Panc1 (cell line): ENCODE results near the gene MYO16. TPM values are rescaled to one million over a fixed set of nuclear protein-coding genes. Genes with fewer than 3 reads are reported as not detected.

ENCODE experiments used
- ATAC-seq: fragments of 200-7000 bp; cut with Tn5 transposase; 2 replicates; pipeline ENCODE4 v1.9.1; 2020; ENCODE audit warnings: mild to moderate bottlenecking, moderate library complexity
- BruUV-seq: library from RNA; stranded (reverse); fragments of 400-500 nt; replicated peaks from 2 replicates; lab custom pipeline; 2021; lab: Mats Ljungman, UMichigan
- CTCF ChIA-PET: fragments of 300-600 bp; sonication (Branson Sonifier 250); formaldehyde crosslinking; loops from one replicate; lab custom pipeline; 2022; ENCODE audit warnings: antibody characterized with exemption; lab: Charles Lee
- POLR2A ChIA-PET: fragments of 300-600 bp; sonication (Branson Sonifier 250); formaldehyde crosslinking; loops from one replicate; lab custom pipeline; 2022; ENCODE audit warnings: antibody characterized with exemption; lab: Charles Lee
- DNase-seq: peaks from one replicate; pipeline ENCODE4 v3.0.0-alpha.2; 2010; ENCODE audit warnings: low read depth, low spot score
- H3K27ac ChIP-seq: 2 replicates; pipeline ENCODE4 v1.5.1; 2011; ENCODE audit warnings: mild to moderate bottlenecking, low read length, inconsistent platforms
- H3K27me3 ChIP-seq: fragments of 200-500 bp; sonication (Bioruptor generic); 2 replicates; pipeline ENCODE4 v1.6.0; 2014; ENCODE audit warnings: low read length, inconsistent platforms; ENCODE audit not compliant: control insufficient read depth, insufficient read depth
- H3K36me3 ChIP-seq: fragments of 200-500 bp; sonication (Bioruptor generic); 2 replicates; pipeline ENCODE4 v1.5.1; 2014; ENCODE audit warnings: inconsistent platforms, mild to moderate bottlenecking, low read length, moderate library complexity; ENCODE audit not compliant: control insufficient read depth, insufficient read depth
- H3K4me1 ChIP-seq: 2 replicates; pipeline ENCODE4 v1.5.1; 2011; ENCODE audit warnings: inconsistent platforms, mild to moderate bottlenecking, low read length, moderate library complexity; ENCODE audit not compliant: control insufficient read depth, insufficient read depth
- H3K4me3 ChIP-seq, 2 experiments: 2 replicates each; pipeline ENCODE4 v1.5.1; 2011 to 2012; ENCODE audit warnings: low read depth in 2 of 2, low read length in 2 of 2, mild to moderate bottlenecking in 2 of 2, inconsistent platforms in 1 of 2, moderate library complexity in 1 of 2
- H3K9me3 ChIP-seq: fragments of 200-500 bp; sonication (Bioruptor generic); 2 replicates; pipeline ENCODE4 v1.5.1; 2014; ENCODE audit warnings: low read depth, mild to moderate bottlenecking, inconsistent platforms, low read length, moderate library complexity; ENCODE audit not compliant: control insufficient read depth, insufficient read depth
- POLR2AphosphoS5 ChIP-seq: IDR thresholded peaks from 2 replicates; pipeline ENCODE4 v1.6.1; 2012; ENCODE audit warnings: mild to moderate bottlenecking, low read depth, low read length, moderate library complexity
- SIN3A ChIP-seq: IDR thresholded peaks from 2 replicates; pipeline ENCODE4 v1.6.1; 2012; ENCODE audit warnings: low read depth, mild to moderate bottlenecking, low read length, moderate library complexity, borderline replicate concordance; ENCODE audit not compliant: insufficient read depth
- TCF7L2 ChIP-seq: IDR thresholded peaks from 2 replicates; pipeline ENCODE4 v1.6.1; 2011; ENCODE audit warnings: mild to moderate bottlenecking, low read depth, low read length, inconsistent platforms
- in situ Hi-C: cut with HindIII; loops from 2 replicates; pipeline ENCODE4 v1.10.0; 2016; ENCODE audit warnings: low sequenced_read_pairs, low pct_unique_long_range_greater_than_20kb
- intact Hi-C: fragments of 100-400 bp; cut with micrococcal nuclease; formaldehyde crosslinking; loops from one replicate; pipeline ENCODE4 v1.10.0; 2022; ENCODE audit not compliant: unreplicated experiment
- total RNA-seq: library from RNA; stranded (reverse); gene quantifications from one replicate; pipeline ENCODE4 v1.2.1, GENCODE V29; 2021; ENCODE audit not compliant: unreplicated experiment
- TF ChIP-seq, protein P1 (sequence below): fragments of 450-650 bp; IDR thresholded peaks from 2 replicates; pipeline ENCODE4 v1.5.1; 2017; ENCODE audit warnings: mild to moderate bottlenecking
- TF ChIP-seq, protein P2 (sequence below), 2 experiments: IDR thresholded peaks; 2 replicates each; pipeline ENCODE4 v1.6.1; 2011 to 2012; ENCODE audit warnings: low read depth in 2 of 2, control low read depth in 1 of 2, low read length in 1 of 2, mild to moderate bottlenecking in 1 of 2, moderate library complexity in 1 of 2; ENCODE audit not compliant: insufficient read depth in 1 of 2

MYO16 gene
- total RNA-seq, 1 experiment from 2014 or later: 0.08 TPM

- Histone ChIP-seq H3K27ac (no peak overlapping the region), H3K36me3 (no peaks in the 10 kb centered on the region), H3K4me1 (no peaks in the 10 kb centered on the region), H3K9me3 (no peaks in the 10 kb centered on the region), H3K27me3 (no peaks in the 10 kb centered on the region), H3K4me3 (no peak overlapping the region)
- POLR2A ChIA-PET: interaction anchor here (0.5 to 0.6 kb wide), 2 partner anchors 150 to 850 kb away, joined by 3 to 9 read pairs; no protein-coding TSS in a partner anchor
- CTCF ChIA-PET: no interaction called here
- DNase-seq (no peak), ATAC-seq (no peak)
- BruUV-seq: no TSS peak
- intact Hi-C loops: no loop called here
- in situ Hi-C loops: no loop called here
- TF ChIP-seq SIN3A: no peak
- TF ChIP-seq POLR2AphosphoS5: no peak
- TF ChIP-seq, protein P1, sequence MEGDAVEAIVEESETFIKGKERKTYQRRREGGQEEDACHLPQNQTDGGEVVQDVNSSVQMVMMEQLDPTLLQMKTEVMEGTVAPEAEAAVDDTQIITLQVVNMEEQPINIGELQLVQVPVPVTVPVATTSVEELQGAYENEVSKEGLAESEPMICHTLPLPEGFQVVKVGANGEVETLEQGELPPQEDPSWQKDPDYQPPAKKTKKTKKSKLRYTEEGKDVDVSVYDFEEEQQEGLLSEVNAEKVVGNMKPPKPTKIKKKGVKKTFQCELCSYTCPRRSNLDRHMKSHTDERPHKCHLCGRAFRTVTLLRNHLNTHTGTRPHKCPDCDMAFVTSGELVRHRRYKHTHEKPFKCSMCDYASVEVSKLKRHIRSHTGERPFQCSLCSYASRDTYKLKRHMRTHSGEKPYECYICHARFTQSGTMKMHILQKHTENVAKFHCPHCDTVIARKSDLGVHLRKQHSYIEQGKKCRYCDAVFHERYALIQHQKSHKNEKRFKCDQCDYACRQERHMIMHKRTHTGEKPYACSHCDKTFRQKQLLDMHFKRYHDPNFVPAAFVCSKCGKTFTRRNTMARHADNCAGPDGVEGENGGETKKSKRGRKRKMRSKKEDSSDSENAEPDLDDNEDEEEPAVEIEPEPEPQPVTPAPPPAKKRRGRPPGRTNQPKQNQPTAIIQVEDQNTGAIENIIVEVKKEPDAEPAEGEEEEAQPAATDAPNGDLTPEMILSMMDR: no peak
- TF ChIP-seq, protein P2, sequence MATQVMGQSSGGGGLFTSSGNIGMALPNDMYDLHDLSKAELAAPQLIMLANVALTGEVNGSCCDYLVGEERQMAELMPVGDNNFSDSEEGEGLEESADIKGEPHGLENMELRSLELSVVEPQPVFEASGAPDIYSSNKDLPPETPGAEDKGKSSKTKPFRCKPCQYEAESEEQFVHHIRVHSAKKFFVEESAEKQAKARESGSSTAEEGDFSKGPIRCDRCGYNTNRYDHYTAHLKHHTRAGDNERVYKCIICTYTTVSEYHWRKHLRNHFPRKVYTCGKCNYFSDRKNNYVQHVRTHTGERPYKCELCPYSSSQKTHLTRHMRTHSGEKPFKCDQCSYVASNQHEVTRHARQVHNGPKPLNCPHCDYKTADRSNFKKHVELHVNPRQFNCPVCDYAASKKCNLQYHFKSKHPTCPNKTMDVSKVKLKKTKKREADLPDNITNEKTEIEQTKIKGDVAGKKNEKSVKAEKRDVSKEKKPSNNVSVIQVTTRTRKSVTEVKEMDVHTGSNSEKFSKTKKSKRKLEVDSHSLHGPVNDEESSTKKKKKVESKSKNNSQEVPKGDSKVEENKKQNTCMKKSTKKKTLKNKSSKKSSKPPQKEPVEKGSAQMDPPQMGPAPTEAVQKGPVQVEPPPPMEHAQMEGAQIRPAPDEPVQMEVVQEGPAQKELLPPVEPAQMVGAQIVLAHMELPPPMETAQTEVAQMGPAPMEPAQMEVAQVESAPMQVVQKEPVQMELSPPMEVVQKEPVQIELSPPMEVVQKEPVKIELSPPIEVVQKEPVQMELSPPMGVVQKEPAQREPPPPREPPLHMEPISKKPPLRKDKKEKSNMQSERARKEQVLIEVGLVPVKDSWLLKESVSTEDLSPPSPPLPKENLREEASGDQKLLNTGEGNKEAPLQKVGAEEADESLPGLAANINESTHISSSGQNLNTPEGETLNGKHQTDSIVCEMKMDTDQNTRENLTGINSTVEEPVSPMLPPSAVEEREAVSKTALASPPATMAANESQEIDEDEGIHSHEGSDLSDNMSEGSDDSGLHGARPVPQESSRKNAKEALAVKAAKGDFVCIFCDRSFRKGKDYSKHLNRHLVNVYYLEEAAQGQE (IDR thresholded peaks at IDR 0.05; ENCODE audit: insufficient read depth in 1 of 2, low read depth in 2 of 2, low read length in 1 of 2): no peak
- no peak for TF ChIP-seq TCF7L2
Observed at GRCh38 chr13:108629988-108630387, 577 bp downstream of the MYO16 start.

GRCh38 chr13:108632649-108633167 is 3.3 kb downstream of the MYO16 start:
- no peaks in the 10 kb centered on the region for H3K36me3 ChIP-seq
- in situ Hi-C loops: no loop called here
- H3K27me3 ChIP-seq: no peaks in the 10 kb centered on the region
- H3K9me3 ChIP-seq: no peaks in the 10 kb centered on the region
- no peak overlapping the region for H3K27ac ChIP-seq
- no peak overlapping the region for H3K4me3 ChIP-seq
- H3K4me1 ChIP-seq: no peaks in the 10 kb centered on the region
- CTCF ChIA-PET: no interaction called here
- TF ChIP-seq TCF7L2 (no peak), POLR2AphosphoS5 (no peak), SIN3A (no peak)
- TF ChIP-seq, protein P1: no peak
- TF ChIP-seq, protein P2 (IDR thresholded peaks at IDR 0.05; ENCODE audit: insufficient read depth in 1 of 2, low read depth in 2 of 2, low read length in 1 of 2): no peak
- intact Hi-C loops: no loop called here
- ATAC-seq: no peak
- POLR2A ChIA-PET: no interaction called here
- no TSS peak for BruUV-seq
- DNase-seq: no peak
